TTC549 (cell line): ENCODE data around the gene NYAP1.
"Not testable (repeated sequence)": the region's sequence is repeated elsewhere in the genome, so short reads cannot be mapped to it uniquely, and the experiment has no call there.

Experiments used
- FAIRE-seq: peaks from 2 replicates; lab custom pipeline; 2012; peaks lifted over from hg19 to GRCh38; lab: Jason Lieb, UNC

Gene NYAP1

DNA sequence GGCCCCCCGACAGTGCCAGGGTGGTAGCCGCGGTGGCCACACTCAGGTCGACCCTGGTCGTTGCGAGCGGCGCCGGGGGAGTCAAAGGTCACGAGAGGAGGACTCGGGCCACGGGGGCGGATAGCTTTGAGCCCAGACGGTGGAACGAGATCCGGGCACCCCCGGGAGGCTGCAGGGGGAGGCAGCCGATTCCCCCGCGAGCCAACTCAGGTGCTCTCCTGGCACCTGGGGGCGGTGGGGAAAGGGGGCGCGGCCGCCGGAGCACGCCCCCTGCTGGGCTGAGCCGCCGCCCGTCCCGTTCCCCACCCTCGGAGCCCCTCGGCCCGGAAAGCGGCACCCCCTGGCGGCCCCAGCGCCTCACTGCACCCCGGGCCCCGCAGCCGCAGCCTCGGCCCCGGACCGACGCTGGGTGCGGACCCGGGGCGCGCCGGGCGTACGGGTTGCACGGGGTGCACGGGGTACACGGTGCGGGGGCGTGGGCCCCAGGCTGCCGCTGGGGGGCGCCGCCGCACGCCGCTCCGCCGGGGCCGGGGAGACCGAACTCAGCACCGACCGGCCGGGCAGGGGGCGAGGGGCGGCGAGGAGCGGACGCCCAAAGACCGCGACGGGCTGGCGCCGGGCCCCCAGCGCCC, 521 bp upstream of the NYAP1 start:
- FAIRE-seq = no peak

DNA sequence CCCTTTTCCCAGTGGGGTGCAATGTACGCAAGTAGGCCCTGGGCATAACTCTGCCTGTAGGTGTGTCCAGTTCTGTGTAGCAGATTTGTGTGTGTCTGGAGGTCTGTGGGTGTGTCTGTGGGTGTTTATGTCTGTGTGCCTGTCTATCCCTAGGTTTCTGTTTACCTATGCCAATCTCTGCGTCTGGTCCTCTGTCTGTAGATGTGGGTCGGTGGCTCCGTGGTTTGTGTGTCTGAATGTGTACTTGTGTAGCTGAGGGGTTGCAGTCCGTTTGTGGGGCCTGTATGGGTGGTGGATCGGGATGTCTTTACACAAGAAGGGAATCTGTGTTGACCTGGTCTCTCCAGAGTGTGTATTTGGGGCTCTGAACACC, 932 bp downstream of the NYAP1 start:
- FAIRE-seq = no peak

DNA sequence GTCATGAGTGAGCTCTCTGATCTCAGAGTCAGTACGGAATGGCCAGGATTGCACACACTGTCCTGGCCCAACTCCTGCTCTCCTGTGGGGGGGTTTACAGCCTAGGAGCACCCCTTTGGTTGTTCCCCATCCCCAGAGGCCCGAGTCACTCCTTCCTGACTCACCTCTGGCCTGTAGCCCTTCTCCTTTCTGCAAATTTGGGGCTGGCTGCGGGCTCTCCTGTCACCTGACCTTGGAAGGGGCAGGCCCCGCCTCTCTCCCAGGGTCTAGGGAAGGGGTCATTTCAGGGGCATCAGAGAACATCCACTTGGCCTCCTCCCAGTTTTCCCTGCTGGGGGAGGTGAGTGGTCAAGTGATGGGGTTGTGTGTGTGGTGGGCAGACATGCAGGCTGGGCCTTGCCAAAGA, 1.7 kb downstream of the NYAP1 start:
- no peak for FAIRE-seq

DNA sequence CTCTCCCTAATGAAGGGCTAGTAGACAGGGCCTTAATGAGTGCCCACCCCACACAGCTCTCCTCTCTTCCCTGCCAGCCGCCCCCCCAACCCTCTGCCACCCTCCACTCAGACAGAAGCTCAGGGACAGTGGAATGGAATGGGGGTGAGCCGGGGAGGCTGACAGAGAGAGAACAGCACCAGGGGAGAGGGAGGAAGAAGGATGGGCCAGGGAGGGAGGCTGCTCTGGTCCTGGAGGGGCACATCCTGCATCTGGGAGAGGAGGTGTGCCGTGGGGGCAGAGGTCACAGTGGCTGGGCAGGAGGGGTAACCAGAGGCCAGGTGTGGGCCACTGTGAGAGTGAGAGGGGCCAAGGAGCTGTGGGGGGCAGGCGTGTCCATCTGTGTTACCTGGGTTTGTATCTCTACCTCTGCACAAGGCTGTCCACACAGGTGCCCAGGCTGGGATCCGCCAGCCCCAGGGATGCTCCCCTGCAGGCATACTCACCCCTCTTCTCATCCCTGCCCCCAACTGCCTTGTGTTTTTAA, 2.4 kb downstream of the NYAP1 start:
- FAIRE-seq = no peak

DNA sequence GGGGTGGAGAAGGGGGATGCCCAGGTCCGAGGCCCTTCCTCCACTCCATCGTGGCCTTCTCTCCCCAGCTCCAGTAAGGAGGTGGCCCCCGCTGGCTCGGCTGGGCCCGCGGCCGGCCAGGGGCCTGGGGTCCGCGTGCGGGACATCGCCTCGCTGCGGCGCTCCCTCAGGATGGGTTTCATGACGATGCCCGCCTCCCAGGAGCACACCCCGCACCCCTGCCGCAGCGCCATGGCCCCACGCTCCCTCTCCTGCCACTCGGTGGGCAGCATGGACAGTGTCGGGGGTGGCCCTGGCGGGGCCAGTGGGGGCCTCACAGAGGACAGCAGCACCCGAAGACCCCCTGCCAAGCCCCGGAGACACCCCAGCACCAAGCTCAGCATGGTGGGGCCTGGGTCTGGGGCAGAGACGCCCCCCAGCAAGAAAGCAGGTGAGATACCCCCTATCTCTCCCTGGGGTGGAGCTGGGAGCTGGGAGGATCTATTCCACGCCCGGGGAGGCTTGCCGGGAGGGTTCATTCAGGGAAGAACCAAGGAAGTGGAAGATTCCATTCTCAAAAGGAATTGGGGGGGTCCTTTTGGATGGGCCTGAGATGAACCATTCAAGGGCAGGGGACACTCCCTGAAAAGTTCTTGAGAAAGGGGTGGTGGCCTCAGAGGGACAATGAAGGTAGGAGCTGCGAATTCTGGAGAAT, 3.2 kb downstream of the NYAP1 start:
- FAIRE-seq = no peak

DNA sequence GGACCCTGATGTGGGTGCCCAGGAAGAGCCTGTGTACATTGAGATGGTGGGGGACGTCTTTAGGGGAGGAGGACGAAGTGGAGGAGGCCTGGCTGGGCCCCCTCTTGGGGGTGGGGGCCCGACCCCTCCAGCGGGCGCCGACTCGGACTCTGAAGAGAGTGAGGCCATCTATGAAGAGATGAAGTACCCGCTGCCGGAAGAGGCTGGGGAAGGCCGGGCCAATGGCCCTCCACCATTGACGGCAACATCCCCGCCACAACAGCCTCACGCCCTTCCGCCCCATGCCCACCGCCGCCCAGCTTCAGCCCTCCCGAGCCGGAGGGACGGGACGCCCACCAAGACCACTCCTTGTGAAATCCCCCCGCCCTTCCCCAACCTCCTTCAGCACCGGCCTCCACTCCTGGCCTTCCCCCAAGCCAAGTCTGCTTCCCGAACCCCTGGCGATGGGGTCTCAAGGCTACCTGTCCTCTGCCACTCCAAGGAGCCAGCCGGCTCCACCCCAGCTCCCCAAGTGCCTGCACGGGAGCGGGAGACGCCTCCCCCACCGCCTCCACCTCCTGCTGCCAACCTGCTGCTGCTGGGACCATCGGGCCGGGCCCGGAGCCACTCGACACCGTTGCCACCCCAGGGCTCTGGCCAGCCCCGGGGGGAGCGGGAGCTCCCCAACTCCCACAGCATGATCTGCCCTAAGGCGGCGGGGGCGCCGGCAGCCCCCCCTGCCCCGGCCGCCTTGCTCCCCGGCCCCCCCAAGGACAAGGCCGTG, 4.8 kb downstream of the NYAP1 start:
- no peak for FAIRE-seq

DNA sequence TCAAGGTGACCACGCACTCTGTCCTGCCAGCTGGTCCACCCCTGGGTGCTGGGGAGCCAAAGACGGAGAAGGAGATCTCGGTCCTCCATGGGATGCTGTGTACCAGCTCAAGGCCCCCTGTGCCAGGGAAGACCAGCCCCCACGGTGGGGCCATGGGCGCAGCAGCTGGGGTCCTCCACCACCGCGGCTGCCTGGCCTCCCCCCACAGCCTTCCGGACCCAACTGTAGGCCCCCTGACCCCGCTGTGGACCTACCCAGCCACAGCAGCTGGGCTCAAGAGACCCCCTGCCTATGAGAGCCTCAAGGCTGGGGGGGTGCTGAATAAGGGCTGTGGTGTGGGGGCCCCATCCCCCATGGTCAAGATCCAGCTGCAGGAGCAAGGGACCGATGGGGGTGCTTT, 5.4 kb downstream of the NYAP1 start:
- no peak for FAIRE-seq

DNA sequence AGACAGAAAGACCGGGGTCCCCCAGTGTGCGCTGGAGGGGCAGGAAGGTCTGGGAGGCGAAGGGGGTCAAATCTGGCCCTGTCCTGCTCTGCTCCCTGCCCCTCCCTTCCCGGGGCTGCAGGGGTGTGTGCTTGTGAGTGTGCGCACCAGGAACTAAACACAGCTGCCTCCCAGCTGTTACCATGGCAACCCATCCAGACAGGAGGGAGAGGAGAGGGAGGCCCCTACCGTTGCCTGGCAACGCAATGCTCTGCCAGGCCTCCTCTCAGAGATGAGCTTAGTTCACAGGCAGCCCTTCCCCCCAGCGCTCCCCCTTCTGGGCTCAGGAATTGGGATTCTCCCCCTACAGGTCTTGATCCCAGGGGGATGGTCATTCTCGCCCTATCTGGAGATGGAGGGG, 6.1 kb downstream of the NYAP1 start:
- no peak for FAIRE-seq

DNA sequence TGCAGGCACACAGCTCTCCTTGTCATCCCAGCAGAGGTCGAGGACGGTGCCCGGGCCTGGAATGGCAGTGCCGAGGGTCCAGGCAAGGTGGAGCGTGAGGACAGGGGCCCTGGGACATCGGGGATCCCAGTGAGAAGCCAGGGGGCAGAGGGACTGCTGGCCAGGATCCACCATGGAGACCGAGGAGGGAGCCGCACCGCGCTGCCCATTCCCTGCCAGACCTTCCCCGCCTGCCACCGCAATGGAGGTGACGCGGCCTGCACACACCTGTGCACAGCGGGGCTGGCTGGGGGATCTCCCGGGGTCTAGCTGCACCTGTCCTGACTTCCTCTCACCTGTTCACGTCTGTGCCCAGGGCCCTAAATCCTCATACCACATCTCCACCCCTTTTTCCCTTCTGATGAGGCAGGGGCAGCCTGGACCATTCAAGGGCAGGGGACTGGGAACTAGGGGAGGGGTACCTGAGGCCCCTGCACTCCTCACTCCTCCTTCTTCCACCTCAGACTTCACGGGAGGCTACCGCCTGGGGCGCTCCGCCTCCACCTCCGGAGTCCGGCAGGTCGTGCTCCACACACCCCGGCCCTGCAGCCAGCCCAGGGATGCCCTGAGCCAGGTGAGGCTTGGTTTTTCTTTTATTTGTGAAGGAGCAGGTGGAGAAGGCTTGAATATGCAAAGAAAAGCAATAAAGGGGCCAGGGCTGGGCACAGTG, 6.9 kb downstream of the NYAP1 start:
- no peak for FAIRE-seq

DNA sequence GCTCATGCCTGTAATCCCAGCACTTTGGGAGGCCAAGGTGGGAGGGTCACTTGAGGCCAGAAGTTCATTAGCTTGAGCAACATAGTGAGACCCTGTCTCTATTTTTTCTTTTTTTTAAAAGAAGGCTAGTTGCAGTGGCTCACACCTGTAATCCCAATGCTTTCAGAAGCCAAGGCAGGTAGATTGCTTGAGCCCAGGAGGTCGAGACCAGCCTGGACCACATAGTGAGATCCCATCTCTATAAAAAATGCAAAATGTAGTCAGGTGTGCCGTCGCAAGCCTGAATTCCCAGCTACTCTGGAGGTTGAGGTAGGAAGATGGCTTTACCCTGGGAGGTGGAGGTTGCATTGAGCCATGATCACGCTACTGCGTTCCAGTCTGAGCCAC, 7.5 kb downstream of the NYAP1 start:
- FAIRE-seq = no peak

DNA sequence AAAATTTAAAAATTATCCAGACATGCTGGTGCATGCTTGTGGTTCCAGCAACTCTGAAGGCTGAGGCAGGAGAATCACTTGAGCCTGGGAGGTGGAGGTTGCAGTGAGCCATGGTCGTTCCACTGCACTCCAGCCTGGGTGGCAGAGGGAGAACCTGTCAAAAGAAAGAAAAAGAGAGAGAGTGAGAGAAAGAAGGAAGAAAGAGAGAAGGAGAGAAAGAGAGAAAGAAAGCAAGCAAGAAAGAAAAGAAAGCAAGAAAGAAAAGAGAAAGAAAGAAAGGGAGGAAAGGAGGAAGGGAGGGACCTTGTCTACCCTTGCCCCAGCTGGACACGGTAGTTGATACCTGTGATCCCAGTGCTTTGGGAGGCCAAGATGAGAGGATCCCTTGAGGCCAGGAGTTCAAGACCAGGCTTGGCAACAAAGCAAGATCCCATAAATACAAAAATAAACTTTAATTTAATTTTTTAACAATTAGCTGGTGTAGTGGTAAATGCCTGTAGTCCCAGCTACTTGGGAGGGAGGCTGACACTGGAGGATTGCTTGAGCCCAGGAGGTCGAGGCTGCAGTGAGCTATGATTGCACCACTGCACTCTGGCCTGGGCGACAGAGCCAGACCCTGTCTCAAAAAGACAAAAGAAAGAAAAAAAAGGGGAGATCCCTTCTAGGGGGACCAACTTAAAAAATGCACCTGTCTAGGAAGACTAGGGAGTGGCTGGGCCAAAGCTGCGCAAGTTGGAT, 9.2 kb downstream of the NYAP1 start:
- FAIRE-seq = no peak

DNA sequence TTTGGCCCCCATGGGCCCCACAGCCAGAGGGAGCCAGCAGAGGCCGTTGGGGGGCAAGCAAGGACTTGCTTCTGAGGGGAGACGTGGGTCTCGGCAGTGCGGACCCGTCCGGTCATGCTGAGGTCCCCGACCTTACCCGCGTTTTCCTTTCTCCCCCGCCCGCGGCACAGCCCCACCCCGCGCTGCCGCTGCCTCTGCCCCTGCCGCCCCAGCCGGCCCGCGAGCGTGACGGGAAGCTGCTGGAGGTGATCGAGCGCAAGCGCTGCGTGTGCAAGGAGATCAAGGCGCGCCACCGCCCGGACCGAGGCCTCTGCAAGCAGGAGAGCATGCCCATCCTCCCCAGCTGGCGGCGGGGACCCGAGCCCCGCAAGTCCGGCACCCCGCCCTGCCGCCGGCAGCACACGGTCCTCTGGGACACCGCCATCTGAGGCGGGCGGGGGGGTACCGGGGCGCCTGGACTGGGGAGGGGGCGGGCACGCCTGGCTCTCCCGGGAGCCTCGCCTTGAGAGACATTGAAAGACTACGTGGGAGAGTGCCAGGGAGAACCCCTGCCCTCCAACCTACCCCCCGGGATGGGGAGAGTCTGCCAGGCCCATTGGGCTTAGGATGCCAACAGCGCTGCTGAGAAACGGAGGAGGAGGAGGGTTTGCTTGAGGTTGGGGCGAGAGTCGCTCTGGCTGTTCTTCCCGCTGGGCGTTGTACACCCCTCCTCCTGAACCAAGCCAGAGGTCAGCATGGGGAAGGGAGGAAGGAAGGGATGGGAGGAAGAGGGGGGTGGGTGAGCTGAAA, 9.9 kb downstream of the NYAP1 start:
- FAIRE-seq = no peak

DNA sequence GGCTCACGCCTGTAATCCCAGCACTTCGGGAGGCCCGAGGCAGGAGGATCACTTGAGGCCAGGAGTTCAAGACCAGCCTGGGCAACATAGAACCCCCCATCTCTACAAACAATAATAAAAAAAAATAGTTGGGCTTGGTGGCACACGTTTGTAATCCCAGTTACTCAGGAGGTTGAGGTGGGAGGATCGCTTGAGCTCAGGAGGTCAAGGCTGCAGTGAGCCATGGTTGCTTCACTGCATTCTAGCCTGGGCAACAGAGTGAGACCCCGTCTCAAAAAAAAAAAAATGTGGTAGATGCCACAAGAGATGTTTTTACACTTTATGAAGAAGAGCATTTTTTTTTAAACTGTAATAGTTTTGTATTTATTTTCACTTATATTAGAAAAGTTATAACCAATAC, 12.8 kb downstream of the NYAP1 start:
- no peak for FAIRE-seq

DNA sequence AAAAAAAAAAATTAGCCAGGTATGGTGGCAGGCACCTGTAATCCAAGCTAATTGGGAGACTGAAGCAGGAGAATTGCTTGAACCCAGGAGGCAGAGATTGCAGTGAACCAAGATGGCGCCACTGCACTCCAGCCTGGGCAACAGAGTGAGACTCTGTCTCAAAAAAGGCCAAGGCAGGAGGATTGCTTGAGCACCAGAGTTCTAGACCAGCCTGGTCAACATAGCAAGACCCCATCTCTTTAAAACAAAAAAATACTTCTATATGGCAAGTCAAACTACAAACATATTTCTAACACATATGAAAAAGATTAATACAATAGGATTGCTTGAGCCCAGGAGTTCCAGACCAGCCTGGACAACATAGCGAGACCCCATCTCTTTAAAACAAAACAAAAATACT, 17.0 kb downstream of the NYAP1 start:
- not testable (repeated sequence) for FAIRE-seq

DNA sequence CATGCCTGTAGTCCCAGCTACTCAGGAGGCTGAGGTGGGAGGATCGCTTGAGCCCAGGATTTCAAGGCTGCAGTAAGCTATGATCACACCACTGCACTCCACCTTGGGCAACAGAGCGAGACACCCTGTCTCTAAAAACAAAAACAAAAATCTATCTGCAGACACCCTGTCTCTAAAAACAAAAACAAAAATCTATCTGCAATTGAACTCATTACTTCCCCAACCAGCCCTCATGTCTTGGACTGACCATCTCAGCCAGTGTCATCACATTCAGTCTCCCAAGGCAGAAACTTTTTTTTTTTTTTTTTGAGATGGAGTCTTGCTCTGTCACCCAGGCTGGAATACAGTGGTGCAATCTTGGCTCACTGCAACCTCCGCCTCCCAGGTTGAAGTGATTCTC, 20.3 kb downstream of the NYAP1 start:
- FAIRE-seq = not testable (repeated sequence)

DNA sequence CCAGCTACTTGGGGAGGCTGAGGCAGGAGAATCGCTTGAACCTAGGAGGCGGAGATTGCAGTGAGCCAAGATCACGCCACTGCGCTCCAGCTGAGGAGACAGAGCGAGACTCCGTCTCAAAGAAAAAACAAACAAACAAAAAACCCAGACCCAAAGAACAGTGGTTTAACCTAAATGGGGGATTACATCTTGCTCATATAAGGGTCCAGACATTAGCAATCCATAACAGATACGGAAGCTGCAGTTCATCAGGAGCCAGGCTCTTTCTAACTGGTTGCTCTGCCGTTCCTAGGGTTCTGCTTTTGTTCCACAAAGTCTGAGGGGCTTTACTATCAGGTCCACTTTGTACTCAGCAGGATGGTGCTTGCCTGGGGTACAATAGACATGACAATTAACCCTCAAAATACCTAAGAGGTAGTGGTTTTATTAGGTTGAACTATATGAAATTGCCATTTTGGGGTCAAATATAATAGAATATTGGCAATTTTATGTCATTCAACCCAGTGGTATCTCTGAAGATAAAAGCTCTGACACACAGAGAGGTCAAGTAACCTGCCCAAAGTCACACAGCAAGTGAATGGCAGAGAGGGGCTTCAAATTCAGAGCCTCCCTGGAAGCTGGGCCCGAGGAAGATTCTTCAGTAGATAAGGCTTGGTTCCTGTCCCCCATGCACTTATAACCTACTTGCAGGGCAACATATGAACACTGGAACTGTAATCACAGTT, 21.3 kb downstream of the NYAP1 start:
- FAIRE-seq = no peak

DNA sequence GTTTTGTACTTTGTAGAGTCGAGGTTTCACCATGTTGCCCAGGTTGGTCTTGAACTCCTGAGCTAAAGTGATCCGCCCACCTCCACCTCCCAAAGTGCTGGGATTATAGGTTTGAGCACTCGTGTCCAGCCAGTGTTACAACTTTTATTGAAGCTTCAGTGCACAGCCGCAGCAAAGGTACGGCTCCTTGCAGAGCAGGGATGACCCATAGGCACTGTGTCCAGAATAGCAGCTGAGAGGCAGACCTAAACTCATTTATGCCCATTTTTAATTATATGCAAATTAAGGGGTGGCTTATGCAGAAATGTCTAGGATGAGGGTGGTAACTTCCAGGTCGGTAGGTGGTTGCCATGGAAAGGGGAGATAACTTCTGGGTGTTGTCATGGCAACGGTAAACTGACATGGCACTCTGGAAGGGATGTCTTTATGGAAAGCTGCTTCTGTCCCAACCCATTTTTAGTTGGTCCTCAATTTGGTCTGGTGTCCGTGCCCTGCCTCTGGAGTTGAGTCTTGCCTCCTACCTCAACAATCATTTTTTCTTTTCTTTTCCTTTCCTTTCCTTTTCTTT, 22.7 kb downstream of the NYAP1 start:
- no peak for FAIRE-seq

DNA sequence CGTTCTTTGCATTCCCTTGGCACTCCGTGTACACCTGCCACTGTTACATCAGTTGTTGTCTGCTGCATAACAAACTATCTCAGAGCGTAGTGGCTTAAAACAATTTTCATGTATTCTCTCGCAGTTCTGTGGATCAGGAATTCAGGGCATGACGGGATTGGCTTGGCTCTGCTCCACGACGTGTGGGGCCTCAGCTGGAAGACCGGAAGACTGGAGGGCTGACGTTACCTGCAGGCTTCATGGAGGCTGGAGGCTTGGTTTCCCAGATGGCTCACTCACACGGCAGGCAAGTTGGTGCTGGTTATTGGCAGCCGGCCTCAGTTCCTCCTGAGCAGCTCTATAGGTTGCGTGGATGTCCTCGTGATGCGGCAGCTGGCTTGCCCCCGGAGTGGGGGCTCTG, 25.5 kb downstream of the NYAP1 start:
- no peak for FAIRE-seq

DNA sequence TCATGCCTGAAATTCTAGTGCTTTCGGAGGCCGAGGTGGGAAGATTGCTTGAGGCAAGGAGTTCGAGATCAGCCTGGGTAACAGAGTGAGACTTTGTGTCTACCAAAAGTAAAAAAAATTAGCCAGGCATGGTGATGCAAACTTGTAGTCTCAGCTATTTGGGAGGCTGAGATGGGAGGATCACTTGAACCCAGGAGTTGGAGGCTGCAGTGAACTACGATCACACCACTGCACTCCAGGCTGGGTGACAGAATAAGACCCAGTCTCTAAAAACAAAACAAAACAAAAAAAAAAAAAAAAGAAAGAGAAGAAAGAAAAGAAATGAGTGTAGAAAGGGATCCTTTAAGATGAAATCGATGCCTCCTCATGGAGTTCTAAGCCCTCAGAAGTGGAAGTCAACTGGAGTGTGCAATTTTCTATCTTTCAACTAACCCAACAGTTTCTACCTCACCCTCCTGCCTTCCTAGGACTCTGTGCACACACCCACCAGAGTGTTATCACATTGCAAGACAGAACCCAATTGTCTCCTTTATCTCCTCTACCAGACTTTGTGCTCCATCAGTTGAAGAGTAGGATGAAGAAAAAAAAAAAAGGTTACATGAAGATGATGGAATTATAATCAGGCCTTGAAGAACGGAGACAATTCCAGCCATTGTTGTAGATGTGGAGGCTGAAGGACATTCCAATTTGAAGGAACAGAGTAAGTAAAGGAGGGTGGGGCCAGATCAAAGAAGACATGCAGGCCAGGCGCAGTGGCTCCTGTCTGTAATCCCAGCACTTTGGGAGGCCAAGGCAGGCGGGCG, 26.9 kb downstream of the NYAP1 start:
- FAIRE-seq = no peak
